ENCODE results near the gene COA3.

Gene COA3

DNA sequence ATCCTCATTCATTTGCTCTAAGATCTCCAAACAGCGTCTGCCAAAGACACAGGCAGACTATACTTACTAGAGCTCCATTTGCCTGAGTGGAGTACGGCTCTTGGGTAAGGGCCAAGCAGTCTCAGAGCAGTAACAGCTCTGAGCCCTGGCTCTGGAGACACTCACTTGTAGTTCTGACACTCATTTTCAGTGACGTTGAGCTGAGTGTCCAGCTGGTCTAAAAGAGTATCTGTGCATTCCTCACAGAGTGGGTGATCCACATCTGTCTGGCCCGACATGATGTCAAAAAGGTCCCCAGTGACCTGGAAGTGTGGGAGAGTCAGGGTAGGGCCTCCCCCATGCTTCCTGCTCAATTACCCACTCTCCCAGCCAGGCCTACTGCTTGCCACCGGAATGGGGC is 19.9 kb upstream of the COA3 start:
- DNase-seq: no peak

DNA sequence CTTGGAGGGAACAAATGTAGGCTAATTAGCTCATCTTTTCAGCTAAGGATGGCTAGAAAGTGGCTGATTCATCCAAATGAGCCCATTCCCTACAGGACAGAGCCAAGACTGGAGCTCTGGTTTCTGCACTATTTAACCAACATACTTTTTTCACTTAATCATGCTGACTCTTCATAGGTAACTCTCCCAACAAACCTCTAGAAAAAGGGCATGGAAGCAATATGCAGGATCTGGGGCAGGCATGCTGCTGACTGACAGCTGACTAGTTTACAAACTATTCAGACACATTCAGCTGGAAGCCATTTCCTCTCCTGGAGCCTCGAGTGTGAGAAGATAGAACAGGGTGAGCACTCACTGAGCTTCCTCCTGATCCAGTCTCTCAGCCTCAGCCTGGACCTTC is 19.4 kb upstream of the COA3 start:
- no peak for DNase-seq

DNA sequence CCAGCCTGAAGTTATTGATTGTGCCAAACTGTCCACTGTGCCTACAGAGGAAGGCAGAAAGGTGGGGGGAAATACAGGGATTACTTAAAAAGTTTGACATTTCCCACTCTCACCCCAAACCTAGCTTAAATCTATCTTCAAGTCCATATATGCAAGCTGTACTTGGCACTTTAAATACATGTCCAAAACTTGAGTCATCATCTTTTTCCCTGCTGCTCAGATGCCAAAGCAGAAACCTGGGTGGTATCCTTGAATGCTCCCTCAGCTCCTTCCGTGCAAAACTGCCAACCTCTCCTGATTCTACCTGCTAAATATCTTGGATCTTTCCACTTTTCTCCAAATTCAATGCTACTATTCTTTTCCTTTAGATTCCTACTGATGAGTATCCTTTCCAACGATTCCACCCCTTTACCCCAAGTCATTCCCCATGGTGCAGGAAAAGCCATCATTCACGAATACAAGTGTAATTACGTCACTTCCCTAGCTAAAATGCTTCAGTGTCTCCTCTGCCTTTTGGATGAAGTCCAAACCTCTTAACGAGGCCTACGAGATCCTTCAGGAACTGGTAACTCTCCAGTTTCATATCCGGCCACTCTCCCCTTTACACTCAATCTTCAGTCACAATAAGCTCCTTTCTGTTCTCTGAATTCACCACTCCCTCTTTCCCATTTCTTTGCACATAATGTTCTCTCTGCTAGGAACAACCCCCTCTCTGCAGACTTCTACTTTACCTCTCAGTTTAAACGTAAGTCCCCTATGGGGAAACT is 16.3 kb upstream of the COA3 start:
- no peak for DNase-seq

DNA sequence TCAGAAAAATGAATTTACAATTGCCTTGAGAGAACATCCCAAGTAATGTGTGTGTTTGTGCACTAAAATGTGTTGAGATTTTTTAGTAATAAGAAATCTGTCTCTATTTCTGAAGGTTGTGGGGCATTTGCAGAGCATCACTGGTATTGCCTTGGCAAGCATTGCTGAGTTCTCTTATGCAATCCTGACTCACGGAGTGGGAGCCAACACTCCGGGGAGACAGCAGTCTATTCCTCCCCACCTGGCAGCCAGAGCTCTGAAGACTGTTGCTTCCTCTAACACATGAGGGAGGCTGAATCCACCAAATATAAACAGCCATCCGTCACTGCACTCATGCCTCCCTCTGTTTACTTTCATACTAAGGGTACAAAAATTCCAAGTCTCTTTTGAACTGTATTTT is 10.7 kb upstream of the COA3 start:
- DNase-seq: peak in 45 of 58 donors; percentile 1 to 72 (median 27)

DNA sequence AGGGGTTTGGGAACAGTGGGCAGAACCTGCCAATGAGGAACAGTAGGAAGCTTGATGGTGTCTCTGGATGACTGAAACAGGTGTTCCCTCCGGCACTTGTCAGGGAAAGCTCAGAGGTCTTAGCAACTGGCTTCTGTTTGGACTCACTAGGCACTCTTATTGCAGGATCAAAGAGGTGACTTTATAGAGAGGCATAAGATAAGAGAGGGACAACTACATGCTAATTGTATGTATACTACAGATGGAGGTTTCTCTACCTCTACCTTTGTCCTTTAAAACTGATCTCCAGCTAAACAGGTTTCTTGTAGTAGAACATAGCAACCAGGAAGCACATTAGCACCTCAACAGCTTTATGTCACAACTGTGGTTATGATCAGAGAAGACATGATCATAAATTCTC is 7.7 kb upstream of the COA3 start:
- no peak for DNase-seq

DNA sequence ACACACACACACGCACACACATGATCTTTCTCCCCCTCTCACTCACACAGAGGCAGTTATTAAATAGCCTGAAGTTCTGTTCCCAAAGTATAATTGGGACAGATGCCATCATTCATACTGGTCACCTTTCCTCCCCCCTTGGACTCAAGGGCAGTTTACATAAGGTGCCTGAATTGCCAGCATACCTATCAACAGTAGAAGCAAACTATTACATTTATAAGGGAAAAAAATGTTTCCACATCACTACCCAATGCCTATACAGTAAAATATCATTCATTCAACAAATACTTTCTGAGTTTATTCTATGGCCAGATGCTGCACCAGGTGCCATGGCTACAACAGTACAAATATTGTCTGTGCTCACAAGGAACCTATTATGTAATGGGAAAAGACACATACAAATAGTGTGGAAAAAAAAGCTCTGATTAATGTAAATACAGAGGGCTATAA is 6.4 kb upstream of the COA3 start:
- no peak for DNase-seq

DNA sequence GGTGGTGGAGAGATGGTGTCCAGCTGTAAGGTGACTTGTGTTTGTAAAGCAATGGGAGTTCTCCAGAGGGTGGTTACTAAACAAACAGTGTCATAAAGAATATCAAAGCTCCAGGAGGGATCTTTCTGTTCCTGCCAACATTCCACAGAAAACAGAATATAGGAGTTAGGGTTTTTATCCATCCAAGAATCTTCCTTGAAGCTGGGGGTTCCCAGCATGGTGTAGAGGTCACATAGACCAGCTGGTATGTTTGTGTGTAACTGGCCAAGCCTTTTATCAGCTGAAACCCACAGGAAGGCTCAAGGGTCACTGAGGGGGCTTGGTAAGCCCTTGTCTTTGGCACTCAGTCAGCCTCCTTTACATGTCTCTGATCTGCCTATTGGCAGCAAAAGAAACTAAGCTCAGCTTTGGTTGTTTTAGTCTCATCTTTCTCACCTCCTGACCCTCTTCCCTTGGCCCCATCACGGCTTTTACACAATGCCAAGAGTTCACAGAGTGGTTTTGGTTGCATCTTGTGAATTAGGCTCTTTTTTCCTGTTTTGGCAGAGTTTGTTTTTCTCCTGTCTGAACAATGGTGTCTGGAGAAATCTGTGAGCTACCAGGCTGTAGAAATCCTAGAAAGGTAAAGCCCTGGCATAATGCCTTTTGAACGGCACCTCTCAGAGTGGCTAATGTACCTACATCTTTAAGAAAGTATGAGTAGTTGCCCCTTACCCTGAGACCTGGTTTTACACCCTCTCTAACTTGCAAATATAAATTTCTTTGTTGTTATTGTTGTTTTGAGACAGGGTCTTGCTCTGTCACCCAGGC is 4.8 kb upstream of the COA3 start:
- DNase-seq: no peak

DNA sequence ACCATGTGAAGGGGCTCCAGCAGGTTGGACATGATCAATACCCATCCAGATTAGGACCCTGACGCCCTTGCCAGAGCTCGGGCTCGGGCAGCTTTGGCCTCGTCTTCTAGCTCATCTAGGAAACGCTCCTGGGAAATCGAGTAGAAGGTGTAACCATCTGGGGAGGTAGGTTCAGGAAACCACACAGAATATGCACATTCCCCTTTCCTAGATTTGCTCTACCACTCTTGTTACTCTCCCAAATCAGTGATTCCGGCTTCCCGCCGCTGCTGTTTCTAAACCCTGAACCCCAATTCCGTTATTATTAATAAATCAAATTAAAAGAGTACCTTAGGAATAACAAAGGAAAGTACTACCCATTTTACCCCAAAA is 507 bp downstream of the COA3 start:
- no peak for DNase-seq

DNA sequence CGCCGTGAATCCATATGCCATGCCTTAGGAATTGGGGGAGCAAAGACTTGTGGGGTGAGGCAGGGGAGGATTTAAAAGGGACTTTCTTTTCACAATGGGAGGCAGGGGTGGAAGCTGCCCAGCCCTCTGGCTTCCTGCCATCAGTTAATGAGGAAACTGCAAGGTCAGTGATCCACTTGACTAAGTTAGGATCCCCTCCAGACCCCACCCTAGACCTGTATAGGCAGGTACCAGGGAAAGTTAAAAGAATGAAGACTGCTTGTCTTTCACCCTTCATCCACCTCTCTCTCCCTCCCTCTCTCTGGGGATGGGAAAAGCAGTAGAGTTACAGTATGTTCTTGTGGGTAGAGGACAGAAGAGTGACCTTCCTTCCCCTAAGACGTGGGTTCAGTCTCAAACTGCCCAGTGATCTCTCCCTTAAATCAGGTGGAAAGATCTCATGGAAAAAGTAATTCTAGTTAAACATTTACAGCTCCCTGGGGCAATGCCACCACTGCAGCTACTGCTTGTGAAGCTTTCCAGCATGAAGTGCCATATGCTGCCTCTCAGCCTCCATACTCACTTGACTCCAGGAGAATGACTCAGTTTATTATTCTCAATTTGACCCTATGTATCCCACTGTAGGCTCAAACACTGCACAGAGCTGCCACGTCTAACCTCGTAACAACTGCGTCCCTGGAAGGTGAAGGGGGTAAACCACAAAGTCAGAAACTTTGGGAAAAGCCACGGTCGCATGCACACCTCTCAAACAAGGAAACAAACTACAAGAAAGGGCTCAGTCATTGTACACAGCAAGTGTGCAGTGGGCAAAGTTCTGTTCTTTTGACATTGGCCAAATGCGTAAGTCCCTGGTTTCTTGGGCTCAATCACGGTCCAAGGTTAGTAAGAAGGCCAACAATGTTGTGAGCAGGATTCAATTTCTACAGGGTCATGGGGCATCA is 1.2 kb downstream of the COA3 start:
- no peak for DNase-seq

DNA sequence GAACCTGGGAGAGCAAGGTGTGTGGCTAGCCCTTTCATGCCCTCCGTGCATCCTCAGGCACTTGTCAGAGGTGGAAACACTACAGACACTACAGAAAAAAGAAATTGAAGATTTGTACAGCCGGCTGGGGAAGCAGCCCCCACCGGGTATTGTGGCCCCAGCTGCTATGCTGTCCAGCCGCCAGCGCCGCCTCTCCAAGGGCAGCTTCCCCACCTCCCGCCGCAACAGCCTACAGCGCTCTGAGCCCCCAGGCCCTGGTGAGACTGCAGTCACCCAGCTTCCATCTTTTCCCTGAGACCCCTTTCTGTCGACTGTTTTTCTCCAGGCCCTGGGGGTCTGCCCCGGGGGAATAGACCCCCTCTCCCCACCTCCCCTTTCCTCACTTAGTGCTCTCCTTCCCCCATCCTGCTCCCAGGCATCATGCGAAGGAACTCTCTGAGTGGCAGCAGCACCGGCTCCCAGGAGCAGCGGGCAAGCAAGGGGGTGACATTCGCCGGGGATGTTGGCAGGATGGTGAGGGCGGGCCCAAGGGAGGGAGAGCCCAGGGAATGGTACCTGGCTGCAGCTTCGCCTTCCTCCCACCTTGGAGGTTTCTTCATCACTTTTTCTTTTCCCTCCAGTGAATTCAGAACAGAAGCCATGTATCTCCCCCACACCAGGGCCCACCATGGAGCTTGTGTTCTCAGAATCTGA is 2.3 kb downstream of the COA3 start:
- DNase-seq: no peak

DNA sequence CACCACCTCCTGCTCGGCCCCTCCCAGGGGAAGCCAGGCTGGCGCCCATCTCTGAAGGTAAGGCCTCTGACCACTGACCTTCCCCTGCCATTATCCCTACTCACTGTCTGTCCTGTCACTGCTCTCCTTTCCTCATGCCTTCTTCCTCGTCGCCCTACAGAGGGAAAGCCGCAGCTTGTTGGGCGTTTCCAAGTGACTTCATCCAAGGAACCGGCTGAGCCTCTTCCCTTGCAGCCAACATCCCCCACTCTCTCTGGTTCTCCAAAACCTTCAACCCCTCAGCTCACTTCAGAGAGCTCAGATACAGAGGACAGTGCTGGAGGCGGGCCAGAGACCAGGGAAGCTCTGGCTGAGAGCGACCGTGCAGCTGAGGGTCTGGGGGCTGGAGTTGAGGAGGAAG is 3.0 kb downstream of the COA3 start:
- no peak for DNase-seq

DNA sequence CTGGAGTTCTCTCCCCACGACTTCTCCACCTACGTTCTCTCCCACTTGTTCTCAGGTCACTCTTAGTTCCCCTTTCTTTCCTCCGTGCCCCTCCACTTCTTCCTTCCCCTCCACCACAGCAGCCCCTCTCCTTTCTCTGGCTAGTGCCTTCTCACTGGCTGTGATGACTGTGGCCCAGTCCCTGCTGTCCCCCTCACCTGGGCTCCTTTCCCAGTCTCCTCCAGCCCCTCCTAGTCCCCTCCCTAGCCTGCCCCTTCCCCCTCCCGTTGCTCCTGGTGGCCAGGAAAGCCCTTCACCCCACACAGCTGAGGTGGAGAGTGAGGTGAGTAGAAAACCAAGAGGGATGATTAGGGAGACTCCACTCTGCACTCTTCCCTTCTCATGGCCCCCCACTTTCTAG is 3.4 kb downstream of the COA3 start:
- no peak for DNase-seq

DNA sequence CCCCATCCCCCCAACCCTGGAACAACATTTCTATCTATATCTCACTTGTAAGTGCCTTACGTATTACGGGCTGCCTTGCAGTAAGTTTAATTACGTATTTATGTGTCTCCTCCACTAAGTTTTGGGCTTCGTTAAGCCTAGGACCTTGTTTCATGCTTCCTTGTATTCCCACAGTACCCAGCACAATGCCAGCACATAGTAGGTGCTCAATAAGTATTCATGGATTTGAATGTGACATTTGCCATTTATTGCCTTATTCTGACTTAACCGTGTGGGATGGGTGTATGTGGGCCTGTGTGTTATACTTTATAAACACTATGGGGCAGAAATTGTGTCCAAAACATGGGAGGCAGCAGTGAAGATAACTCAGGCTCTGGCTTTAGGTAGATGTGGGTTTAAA is 6.0 kb downstream of the COA3 start:
- no peak for DNase-seq

DNA sequence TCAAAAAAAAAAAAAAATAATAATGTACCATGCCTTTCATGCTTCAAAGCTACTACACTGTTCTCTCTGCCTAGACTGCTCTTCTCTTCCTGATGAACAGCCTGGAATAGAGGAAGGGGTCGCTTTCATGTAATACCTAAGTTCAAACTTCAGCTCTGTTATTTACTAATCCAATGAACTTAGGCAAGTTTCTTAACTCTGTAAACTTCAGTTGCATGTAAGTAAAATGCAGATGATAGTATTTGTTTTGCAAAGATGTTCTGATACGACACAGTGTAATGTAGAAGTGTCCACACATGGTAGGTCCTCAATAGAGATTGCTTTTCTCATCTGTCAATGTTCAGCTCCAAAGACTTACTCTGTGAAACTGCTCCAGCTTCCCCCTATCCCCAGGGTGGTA is 6.6 kb downstream of the COA3 start:
- no peak for DNase-seq

DNA sequence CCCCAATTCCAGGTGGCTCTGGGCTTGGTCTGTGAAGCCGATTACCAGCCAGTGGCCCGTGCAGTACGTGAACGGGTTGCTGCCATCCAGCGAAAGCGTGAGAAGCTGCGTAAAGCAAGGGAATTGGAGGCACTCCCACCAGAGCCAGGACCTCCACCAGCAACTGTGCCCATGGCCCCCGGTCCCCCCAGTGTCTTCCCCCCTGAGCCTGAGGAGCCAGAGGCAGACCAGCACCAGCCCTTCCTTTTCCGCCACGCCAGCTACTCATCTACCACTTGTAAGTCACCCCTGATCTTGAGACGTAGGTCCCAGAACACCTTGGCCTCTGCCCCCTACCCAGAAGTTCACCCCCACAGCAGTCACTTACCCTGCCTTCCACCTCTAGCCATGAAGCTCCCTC is 11.2 kb downstream of the COA3 start:
- no peak for DNase-seq

DNA sequence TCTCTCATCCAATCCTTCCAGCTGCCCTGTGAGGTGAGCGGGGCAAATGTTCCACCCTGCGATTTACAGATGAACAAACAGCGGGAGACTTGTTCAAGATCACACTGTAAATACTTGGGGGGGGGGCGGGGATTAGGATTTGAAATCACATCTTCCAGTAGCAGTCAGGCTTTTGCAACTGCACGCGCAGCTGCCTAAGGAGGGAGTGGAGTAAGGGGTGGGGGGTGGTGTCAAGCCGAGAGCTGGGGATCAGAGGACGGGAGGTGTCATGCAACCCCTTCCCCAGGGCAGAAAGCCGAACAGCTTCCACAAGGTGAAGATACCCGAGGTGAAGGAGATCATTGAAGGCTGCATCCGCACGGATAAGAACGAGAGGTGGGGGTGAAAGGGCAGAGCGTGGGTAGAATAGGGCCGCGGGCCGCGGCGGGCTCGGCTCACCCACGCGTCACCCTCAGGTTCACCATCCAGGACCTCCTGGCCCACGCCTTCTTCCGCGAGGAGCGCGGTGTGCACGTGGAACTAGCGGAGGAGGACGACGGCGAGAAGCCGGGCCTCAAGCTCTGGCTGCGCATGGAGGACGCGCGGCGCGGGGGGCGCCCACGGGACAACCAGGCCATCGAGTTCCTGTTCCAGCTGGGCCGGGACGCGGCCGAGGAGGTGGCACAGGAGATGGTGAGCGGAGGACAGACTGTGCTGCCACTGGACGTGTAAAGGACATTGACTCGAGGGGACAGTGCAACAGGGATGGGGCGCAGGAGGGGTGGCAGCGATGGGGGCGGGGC is 13.5 kb downstream of the COA3 start:
- DNase-seq: no peak

DNA sequence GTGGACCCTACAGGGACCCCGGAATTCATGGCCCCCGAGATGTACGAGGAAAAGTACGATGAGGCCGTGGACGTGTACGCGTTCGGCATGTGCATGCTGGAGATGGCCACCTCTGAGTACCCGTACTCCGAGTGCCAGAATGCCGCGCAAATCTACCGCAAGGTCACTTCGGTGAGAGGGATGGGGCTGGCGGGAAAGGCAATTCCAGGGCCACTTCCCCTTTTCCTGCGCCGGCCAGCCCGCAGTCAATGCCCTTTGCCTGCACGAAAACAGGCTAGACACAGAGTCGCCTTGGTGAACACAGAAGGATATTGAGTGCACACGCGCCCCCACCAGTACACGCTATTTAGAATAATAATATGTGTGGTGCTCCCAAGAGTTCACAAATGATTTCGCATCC is 14.1 kb downstream of the COA3 start:
- DNase-seq: no peak

DNA sequence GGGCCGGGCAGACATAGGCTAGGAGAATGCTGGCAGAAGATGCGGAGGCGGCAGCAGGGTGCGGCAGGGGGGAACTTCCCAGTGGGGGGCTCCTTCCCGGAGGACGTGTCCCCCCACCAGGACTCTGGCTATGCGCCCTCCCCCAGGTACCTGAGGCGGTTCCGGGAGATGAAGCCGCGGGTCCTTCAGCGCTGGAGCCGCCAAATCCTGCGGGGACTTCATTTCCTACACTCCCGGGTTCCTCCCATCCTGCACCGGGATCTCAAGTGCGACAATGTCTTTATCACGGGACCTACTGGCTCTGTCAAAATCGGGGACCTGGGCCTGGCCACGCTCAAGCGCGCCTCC is 14.7 kb downstream of the COA3 start:
- no peak for DNase-seq

DNA sequence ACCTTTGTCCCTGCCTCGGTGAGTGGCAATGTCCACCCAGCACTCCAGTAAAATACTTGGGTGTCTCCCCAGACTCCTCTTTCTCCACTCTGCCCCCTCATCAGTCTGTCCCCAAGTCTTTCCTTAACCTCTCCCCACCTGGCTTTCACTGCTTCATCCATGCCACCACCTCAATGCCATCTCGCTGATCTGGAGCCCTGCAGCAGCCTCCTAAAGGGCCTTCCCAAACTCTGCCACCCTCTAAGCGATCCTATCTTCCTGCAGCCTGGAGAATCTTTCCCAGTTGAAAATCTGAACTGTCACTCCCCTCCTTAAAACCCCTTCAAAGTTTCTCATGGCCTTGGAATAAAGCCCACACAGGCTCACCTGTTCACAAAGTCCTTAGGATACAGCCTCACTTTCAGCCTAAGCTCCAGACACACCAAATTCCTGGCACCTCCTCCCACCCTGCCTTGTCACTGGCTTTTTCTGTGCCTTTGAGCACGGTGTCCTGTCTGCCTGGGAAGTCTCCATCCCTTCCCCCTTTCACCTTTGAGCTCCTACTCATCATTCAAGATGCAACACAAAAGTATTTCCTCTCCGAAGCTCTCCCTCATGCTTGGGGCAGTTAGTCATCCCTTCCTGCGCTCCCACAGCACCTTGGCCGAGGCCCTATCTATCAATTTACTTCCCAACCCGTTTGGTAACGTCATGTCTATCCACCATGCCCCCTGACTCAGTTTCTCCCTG is 15.3 kb downstream of the COA3 start:
- no peak for DNase-seq
